GM12865 (cell line): ENCODE results near the gene REEP5.
"Not testable (repeated sequence)": the region's sequence is repeated elsewhere in the genome, so short reads cannot be mapped to it uniquely, and the experiment has no call there.

Source experiments
- DNase-seq: peaks from one replicate; pipeline ENCODE4 v3.0.0; 2010; ENCODE audit warnings: low read depth
- H3K4me3 ChIP-seq: 2 replicates; pipeline ENCODE4 v1.5.1; 2011; ENCODE audit warnings: mild to moderate bottlenecking, low read depth, low read length, control low read depth
- TF ChIP-seq, protein P1 (sequence below): IDR thresholded peaks from 2 replicates; pipeline ENCODE4 v1.5.1; 2011; ENCODE audit warnings: low read length, control low read depth, low read depth, inconsistent platforms; ENCODE audit not compliant: insufficient read depth; ENCODE audit errors: missing control alignments

REEP5 gene

GRCh38 chr5:112865128-112865527, 56.9 kb downstream of the REEP5 start:
- DNase-seq: no peak
- TF ChIP-seq, protein P1, sequence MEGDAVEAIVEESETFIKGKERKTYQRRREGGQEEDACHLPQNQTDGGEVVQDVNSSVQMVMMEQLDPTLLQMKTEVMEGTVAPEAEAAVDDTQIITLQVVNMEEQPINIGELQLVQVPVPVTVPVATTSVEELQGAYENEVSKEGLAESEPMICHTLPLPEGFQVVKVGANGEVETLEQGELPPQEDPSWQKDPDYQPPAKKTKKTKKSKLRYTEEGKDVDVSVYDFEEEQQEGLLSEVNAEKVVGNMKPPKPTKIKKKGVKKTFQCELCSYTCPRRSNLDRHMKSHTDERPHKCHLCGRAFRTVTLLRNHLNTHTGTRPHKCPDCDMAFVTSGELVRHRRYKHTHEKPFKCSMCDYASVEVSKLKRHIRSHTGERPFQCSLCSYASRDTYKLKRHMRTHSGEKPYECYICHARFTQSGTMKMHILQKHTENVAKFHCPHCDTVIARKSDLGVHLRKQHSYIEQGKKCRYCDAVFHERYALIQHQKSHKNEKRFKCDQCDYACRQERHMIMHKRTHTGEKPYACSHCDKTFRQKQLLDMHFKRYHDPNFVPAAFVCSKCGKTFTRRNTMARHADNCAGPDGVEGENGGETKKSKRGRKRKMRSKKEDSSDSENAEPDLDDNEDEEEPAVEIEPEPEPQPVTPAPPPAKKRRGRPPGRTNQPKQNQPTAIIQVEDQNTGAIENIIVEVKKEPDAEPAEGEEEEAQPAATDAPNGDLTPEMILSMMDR: no peak
- no peak overlapping the region for H3K4me3 ChIP-seq

GRCh38 chr5:112863549-112863948, 58.5 kb downstream of the REEP5 start:
- TF ChIP-seq, protein P1: no peak
- no peak for DNase-seq
- no peak overlapping the region for H3K4me3 ChIP-seq

- TF ChIP-seq, protein P1: no peak
- no peak for DNase-seq
- peak overlapping the region; percentile 66 for H3K4me3 ChIP-seq
Measured at GRCh38 chr5:112862085-112862484, 59.9 kb downstream of the REEP5 start.

DNA sequence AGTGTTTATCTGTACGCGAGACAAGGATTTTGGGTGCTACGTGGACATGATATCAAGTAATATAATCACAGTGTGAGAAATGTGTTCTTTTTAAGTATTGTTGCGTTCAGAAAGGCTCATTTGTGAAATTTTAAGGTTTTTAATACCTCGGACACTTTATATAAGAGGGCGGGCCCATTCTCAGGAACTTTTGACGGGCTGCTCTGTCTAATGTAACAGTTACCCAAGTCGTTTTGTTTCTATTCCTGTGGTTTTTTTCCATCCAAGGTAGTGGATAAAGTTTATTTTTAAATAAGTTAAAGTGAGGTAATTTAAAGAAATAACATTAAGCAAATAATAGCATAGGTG, 60.4 kb downstream of the REEP5 start:
- H3K4me3 ChIP-seq: peak overlapping the region; percentile 66
- TF ChIP-seq, protein P1: no peak
- DNase-seq: no peak

- TF ChIP-seq, protein P1: no peak
- peak within 1 kb of the TSS; percentile 66 for H3K4me3 ChIP-seq
- DNase-seq: peak; percentile 97
Measured at GRCh38 chr5:112860929-112861637, 60.9 kb downstream of the REEP5 start, which contains the start of gene SRP19. TSS of gene SRP19 (plus strand) at chr5:112861287. CDS start at chr5:112861377, 90 bp downstream.

- DNase-seq: not testable (repeated sequence)
- H3K4me3 ChIP-seq: peak overlapping the region; percentile 66
Measured at GRCh38 chr5:112860571-112860928, 61.5 kb downstream of the REEP5 start.

GRCh38 chr5:112857866-112858265, 64.2 kb downstream of the REEP5 start:
- TF ChIP-seq, protein P1: no peak
- no peak overlapping the region for H3K4me3 ChIP-seq
- DNase-seq: no peak
